Mononuclear cell (primary cell): Measurements from ENCODE around the gene NR4A3. TPM values are rescaled to one million over a fixed set of nuclear protein-coding genes. Genes with fewer than 3 reads are reported as not detected.
"Not testable (repeated sequence)": the region's sequence is repeated elsewhere in the genome, so short reads cannot be mapped to it uniquely, and the experiment has no call there.

Source experiments
- H3K27me3 ChIP-seq: 2 replicates; pipeline ENCODE4 v1.6.0; 2011; ENCODE audit warnings: low read length, control low read depth; ENCODE audit not compliant: insufficient read depth
- H3K4me1 ChIP-seq: 2 replicates; pipeline ENCODE4 v1.5.1; 2011; ENCODE audit warnings: mild to moderate bottlenecking, low read length, control low read depth; ENCODE audit not compliant: insufficient read depth
- H3K4me3 ChIP-seq: 2 replicates; pipeline ENCODE4 v1.5.1; 2011; ENCODE audit warnings: mild to moderate bottlenecking, low read length, moderate library complexity
- H3K9me3 ChIP-seq: 2 replicates; pipeline ENCODE4 v1.5.1; 2011; ENCODE audit warnings: low read depth, mild to moderate bottlenecking, control low read depth, low read length
- total RNA-seq: library from RNA; depleted of rRNA; stranded (reverse); fragments of >200 nt; gene quantifications from one replicate; pipeline ENCODE4 v1.2.3, GENCODE V29; 2012

NR4A3 gene
- total RNA-seq, result 18.5 TPM

- Histone ChIP-seq H3K9me3 (no peaks in the 10 kb centered on the region), H3K4me1 (peaks cover 68% of the 10 kb centered on the region), H3K27me3 (peaks cover 38% of the 10 kb centered on the region), H3K4me3 (peak within 1 kb of the TSS; percentile 73)
These were observed at the start of gene NR4A3 for GRCh38 chr9:99821396-99822108. TSS of gene NR4A3 (plus strand) at chr9:99821885. CDS start at chr9:99828043, 6,158 bp downstream.

DNA sequence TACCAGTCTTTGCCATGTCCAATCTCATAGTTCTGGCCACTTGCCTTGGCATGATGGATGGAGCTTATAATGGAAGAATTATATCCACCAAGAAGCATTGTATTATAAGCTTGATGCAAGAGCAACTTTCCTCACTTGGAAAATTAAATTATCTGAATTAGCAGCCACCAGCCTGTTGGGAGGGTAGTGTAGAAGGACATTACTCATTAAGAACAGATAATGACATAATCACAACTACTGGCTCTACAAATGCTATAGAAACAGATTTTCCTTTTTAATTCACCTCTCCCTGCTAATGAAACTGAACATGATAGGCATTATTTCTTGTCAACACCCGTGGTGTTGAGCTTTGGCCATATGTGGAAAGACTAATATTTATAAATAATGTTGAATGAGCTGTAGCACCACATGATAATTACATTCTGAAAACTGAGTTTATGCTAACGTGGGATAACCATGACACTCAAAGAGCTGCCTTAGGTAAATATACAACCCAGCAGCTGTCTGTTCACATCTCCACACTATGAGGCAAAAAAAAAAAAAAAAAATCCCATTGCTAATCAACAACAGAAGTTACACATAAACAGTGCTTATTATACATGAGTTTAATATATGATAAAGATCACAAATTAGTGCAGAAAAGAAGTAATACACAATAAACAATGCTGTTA lies 48.1 kb upstream of the NR4A3 start:
- Histone ChIP-seq H3K9me3 (no peaks in the 10 kb centered on the region), H3K4me1 (no peaks in the 10 kb centered on the region), H3K27me3 (no peaks in the 10 kb centered on the region), H3K4me3 (no peak overlapping the region)

DNA sequence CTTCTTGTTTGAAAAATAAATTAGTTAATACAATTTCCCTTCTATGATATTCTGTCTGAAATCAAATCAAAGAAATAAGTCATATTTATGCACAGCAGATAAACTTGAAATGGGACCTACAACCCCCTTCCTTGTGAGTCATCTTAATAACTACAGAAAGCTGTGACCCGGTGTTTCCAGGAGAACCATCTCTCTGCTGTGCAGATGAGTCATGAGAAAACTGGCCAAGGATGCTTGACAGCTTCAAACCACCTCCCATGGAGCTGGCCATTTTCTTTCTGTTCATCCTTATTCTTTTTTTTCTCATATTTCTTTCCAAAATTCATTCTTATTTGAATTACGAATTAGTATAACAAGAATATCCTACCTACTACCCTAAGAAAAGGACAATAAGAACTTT lies 43.4 kb upstream of the NR4A3 start:
- H3K4me1 ChIP-seq, result peaks cover 5% of the 10 kb centered on the region
- no peaks in the 10 kb centered on the region for H3K9me3 ChIP-seq
- no peaks in the 10 kb centered on the region for H3K27me3 ChIP-seq
- no peak overlapping the region for H3K4me3 ChIP-seq

DNA sequence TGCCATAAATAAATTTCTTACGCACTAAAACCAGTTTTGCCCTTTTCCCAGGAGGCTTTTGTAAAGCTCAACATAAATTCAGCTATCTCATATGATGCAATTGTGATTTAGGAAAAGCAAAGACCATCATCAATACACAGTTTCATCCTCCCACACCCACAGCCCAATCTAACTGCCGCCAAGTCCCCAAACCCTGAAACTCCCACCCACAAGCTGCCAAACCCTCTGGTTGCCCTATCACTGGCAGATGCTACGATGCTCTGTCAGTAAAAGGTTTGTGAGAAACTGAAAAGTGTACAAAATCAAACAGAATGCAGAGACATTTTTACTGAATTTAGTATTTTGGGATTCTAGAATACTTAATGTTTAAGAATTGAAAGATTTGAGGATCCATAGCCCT lies 42.8 kb upstream of the NR4A3 start:
- Histone ChIP-seq H3K4me3 (no peak overlapping the region), H3K4me1 (peaks cover 5% of the 10 kb centered on the region), H3K9me3 (no peaks in the 10 kb centered on the region), H3K27me3 (no peaks in the 10 kb centered on the region)

DNA sequence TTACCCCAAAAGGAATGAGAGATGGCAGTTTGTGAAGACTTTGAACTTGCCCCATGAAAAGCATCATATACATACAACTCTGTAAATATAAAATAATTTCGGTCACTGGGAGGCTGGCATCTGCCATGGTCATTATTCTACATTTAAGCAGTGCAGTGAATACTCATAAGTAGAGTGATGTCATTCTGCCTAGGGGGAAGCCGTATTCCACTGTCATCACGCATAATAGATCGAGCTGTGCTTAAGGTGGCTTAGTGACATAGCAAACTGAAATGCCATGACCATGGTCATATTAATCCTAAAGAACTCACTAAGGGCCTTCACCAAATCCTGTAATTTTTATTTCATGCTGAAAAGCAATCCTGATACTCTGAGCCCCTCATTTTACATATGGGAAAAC lies 42.4 kb upstream of the NR4A3 start:
- no peak overlapping the region for H3K4me3 ChIP-seq
- H3K9me3 ChIP-seq, result no peaks in the 10 kb centered on the region
- no peaks in the 10 kb centered on the region for H3K27me3 ChIP-seq
- peaks cover 5% of the 10 kb centered on the region for H3K4me1 ChIP-seq

DNA sequence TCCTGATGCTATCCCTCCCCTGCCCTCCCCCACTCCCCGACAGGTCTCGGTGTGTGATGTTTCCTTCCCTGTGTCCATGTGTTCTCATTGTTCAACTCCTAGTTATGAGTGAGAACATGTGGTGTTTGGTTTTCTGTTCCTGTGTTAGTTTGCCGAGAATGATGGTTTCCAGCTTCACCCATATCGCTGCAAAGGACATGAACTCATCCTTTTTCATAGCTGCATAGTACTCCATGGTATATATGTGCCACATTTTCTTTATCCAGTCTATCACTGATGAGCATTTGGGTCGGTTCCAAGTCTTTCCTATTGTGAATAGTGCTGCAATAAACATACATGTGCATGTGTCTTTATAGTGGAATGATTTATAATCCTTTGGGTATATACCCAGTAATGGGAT lies 39.3 kb upstream of the NR4A3 start:
- not testable (repeated sequence) for H3K4me1 ChIP-seq, H3K27me3 ChIP-seq, H3K4me3 ChIP-seq, H3K9me3 ChIP-seq

GRCh38 chr9:99782962-99783718 lies 38.5 kb upstream of the NR4A3 start:
- Histone ChIP-seq H3K27me3 (no peaks in the 10 kb centered on the region), H3K4me1 (peaks cover 5% of the 10 kb centered on the region), H3K9me3 (no peaks in the 10 kb centered on the region), H3K4me3 (no peak overlapping the region)

GRCh38 chr9:99783799-99784198 lies 37.9 kb upstream of the NR4A3 start:
- no peaks in the 10 kb centered on the region for H3K27me3 ChIP-seq
- peaks cover 5% of the 10 kb centered on the region for H3K4me1 ChIP-seq
- H3K9me3 ChIP-seq, result no peaks in the 10 kb centered on the region
- H3K4me3 ChIP-seq, result no peak overlapping the region

- H3K4me1 ChIP-seq, result peaks cover 5% of the 10 kb centered on the region
- H3K9me3 ChIP-seq, result no peaks in the 10 kb centered on the region
- H3K4me3 ChIP-seq, result no peak overlapping the region
- H3K27me3 ChIP-seq, result no peaks in the 10 kb centered on the region
These were observed 36.6 kb upstream of the NR4A3 start for GRCh38 chr9:99785010-99785590.

- H3K27me3 ChIP-seq, result no peaks in the 10 kb centered on the region
- peaks cover 5% of the 10 kb centered on the region for H3K4me1 ChIP-seq
- no peak overlapping the region for H3K4me3 ChIP-seq
- H3K9me3 ChIP-seq, result no peaks in the 10 kb centered on the region
These were observed 34.1 kb upstream of the NR4A3 start for GRCh38 chr9:99787556-99787955.

DNA sequence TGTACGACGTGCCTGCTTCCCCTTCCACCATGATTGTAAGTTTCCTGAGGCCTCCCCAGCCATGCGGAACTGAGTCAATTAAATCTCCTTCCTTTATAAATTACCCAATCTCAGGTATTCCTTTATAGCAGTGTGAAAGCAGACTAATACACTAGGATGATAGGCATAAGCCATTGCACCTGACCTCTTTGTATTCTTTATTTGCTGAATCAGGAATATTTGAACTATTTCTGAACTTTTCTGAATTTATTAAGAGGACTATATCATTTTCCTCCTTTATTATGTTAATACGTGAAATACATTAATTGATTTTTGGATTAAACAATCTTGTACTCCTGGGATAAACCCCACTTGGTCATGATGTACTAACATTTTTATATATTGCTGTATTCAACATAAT lies 28.2 kb upstream of the NR4A3 start:
- H3K4me3 ChIP-seq, result no peak overlapping the region
- no peaks in the 10 kb centered on the region for H3K27me3 ChIP-seq
- H3K4me1 ChIP-seq, result no peaks in the 10 kb centered on the region
- H3K9me3 ChIP-seq, result no peaks in the 10 kb centered on the region

- Histone ChIP-seq H3K4me1 (no peaks in the 10 kb centered on the region), H3K4me3 (no peak overlapping the region), H3K9me3 (no peaks in the 10 kb centered on the region), H3K27me3 (no peaks in the 10 kb centered on the region)
These were observed 25.5 kb upstream of the NR4A3 start for GRCh38 chr9:99796231-99796630.

DNA sequence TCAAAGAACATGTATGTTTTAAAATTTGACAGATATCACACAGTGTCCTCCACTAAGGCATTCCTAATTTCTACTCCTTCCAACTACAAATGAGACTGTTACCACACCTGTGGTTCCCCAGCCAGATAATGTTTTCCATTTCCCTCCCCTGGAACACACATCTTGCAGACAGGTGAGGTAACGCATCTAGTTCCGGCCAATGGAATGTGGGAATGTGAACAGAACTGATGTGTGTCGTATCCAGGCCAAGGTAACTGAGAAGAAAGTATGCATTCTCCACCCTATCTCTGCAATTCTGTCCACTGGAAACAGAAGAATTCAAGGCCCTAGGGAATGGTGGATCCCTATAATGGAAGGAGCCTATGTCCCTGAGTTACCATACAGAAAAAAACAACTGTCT lies 19.9 kb upstream of the NR4A3 start:
- H3K4me1 ChIP-seq, result no peaks in the 10 kb centered on the region
- H3K27me3 ChIP-seq, result no peaks in the 10 kb centered on the region
- H3K4me3 ChIP-seq, result no peak overlapping the region
- H3K9me3 ChIP-seq, result no peaks in the 10 kb centered on the region

DNA sequence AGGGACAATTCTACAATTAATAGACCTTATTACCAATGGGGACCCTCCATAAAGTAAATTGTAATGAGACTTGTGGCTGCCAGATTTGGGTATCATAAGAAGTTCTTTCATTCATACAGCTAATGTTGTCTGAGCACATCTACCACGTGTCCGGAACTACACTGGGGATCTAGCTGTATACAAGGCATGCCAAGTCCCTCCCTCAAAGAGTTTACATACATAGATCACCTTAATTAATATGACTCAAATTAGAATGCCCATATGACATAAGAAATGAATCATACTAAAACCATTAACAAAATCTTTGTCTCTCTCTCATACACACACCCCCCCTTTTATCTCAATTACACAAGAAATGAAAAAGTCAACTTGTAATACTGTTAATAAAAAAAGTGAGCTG lies 18.0 kb upstream of the NR4A3 start:
- H3K4me3 ChIP-seq, result no peak overlapping the region
- no peaks in the 10 kb centered on the region for H3K27me3 ChIP-seq
- H3K4me1 ChIP-seq, result no peaks in the 10 kb centered on the region
- no peaks in the 10 kb centered on the region for H3K9me3 ChIP-seq

GRCh38 chr9:99807276-99807852 lies 14.3 kb upstream of the NR4A3 start:
- H3K9me3 ChIP-seq, result no peaks in the 10 kb centered on the region
- no peak overlapping the region for H3K4me3 ChIP-seq
- H3K4me1 ChIP-seq, result no peaks in the 10 kb centered on the region
- no peaks in the 10 kb centered on the region for H3K27me3 ChIP-seq
